Midbrain (tissue), 1 donor: ENCODE results near the gene LARGE1.

Source experiments
- DNase-seq: peaks from one replicate; lab custom pipeline; 2025; lab: John Stamatoyannopoulos, UW

Gene LARGE1

GRCh38 chr22:33821290-33821689 lies 99.0 kb downstream of the LARGE1 start:
- no peak for DNase-seq

GRCh38 chr22:33819743-33820142 lies 100.5 kb downstream of the LARGE1 start:
- DNase-seq: no peak

- DNase-seq: no peak
These were observed 102.7 kb downstream of the LARGE1 start for GRCh38 chr22:33817512-33818127.

- DNase-seq: no peak
These were observed 107.8 kb downstream of the LARGE1 start for GRCh38 chr22:33812360-33812977.

GRCh38 chr22:33811686-33812085 lies 108.6 kb downstream of the LARGE1 start:
- no peak for DNase-seq

GRCh38 chr22:33811208-33811607 lies 109.1 kb downstream of the LARGE1 start:
- no peak for DNase-seq

GRCh38 chr22:33807470-33807869 lies 112.8 kb downstream of the LARGE1 start:
- DNase-seq: no peak

GRCh38 chr22:33806191-33806590 lies 114.1 kb downstream of the LARGE1 start:
- no peak for DNase-seq

- no peak for DNase-seq
These were observed 116.6 kb downstream of the LARGE1 start for GRCh38 chr22:33803371-33804282.

GRCh38 chr22:33798401-33798800 lies 121.9 kb downstream of the LARGE1 start:
- DNase-seq: no peak

- DNase-seq: no peak
These were observed 123.8 kb downstream of the LARGE1 start for GRCh38 chr22:33796494-33796893.

- no peak for DNase-seq
These were observed 126.8 kb downstream of the LARGE1 start for GRCh38 chr22:33793475-33793874.

- no peak for DNase-seq
These were observed 127.4 kb downstream of the LARGE1 start for GRCh38 chr22:33792832-33793231.

GRCh38 chr22:33789690-33790253 lies 130.5 kb downstream of the LARGE1 start:
- no peak for DNase-seq

GRCh38 chr22:33788927-33789326 lies 131.3 kb downstream of the LARGE1 start:
- no peak for DNase-seq

- no peak for DNase-seq
These were observed 132.4 kb downstream of the LARGE1 start for GRCh38 chr22:33787645-33788456.

- DNase-seq: no peak
These were observed 134.1 kb downstream of the LARGE1 start for GRCh38 chr22:33786149-33786548.

- no peak for DNase-seq
These were observed 134.8 kb downstream of the LARGE1 start for GRCh38 chr22:33785283-33785968.

GRCh38 chr22:33781411-33781810 lies 138.9 kb downstream of the LARGE1 start:
- DNase-seq: no peak

GRCh38 chr22:33780531-33781136 lies 139.6 kb downstream of the LARGE1 start:
- DNase-seq: no peak

GRCh38 chr22:33779243-33779642 lies 141.0 kb downstream of the LARGE1 start:
- DNase-seq: no peak
